ENCODE data around the gene CNOT3. TPM values are rescaled to one million over a fixed set of nuclear protein-coding genes. Genes with fewer than 3 reads are reported as not detected.

CNOT3 gene
- total RNA-seq, 1 donor from 2014 or later: 38.1 TPM

- DNase-seq (ENCODE audit: low spot score): no peak
- ATAC-seq: no peak
- intact Hi-C loops (cut with DNase I): no loop called here
Measured at GRCh38 chr19:54145541-54146158, 8.1 kb downstream of the CNOT3 start.

- DNase-seq (ENCODE audit: low spot score) (no peak), ATAC-seq (no peak)
- intact Hi-C loops (cut with DNase I): no loop called here
Measured at GRCh38 chr19:54147676-54148075, 10.1 kb downstream of the CNOT3 start.

GRCh38 chr19:54148158-54148557 lies 10.6 kb downstream of the CNOT3 start:
- intact Hi-C loops (cut with DNase I): no loop called here
- ATAC-seq (no peak), DNase-seq (ENCODE audit: low spot score) (no peak)

- ATAC-seq (no peak), DNase-seq (ENCODE audit: low spot score) (no peak)
- intact Hi-C loops (cut with DNase I): no loop called here
Measured at GRCh38 chr19:54149021-54149812, 11.7 kb downstream of the CNOT3 start.

GRCh38 chr19:54151362-54152035 lies 13.9 kb downstream of the CNOT3 start:
- no peak for DNase-seq (ENCODE audit: low spot score)
- intact Hi-C loops (cut with DNase I): no loop called here
- ATAC-seq: no peak

- ATAC-seq (no peak), DNase-seq (ENCODE audit: low spot score) (no peak)
- intact Hi-C loops (cut with DNase I): no loop called here
Measured at GRCh38 chr19:54152267-54152666, 14.7 kb downstream of the CNOT3 start.

- DNase-seq (ENCODE audit: low spot score) (no peak), ATAC-seq (peak; percentile 22)
- intact Hi-C loops (cut with DNase I): no loop called here
Measured at GRCh38 chr19:54152878-54153524, 15.4 kb downstream of the CNOT3 start.

GRCh38 chr19:54153731-54154326 lies 16.3 kb downstream of the CNOT3 start:
- ATAC-seq (no peak), DNase-seq (ENCODE audit: low spot score) (no peak)
- intact Hi-C loops (cut with DNase I): no loop called here

GRCh38 chr19:54154603-54155345 lies 17.2 kb downstream of the CNOT3 start:
- ATAC-seq (no peak), DNase-seq (ENCODE audit: low spot score) (no peak)
- intact Hi-C loops (cut with DNase I): no loop called here

- no peak for ATAC-seq
- DNase-seq (ENCODE audit: low spot score): no peak
- intact Hi-C loops (cut with DNase I): no loop called here
Measured at GRCh38 chr19:54155694-54156093, 18.1 kb downstream of the CNOT3 start.

- DNase-seq (ENCODE audit: low spot score) (no peak), ATAC-seq (no peak)
- intact Hi-C loops (cut with DNase I): no loop called here
Measured at GRCh38 chr19:54156490-54156889, 18.9 kb downstream of the CNOT3 start.

GRCh38 chr19:54156953-54157352 lies 19.4 kb downstream of the CNOT3 start:
- intact Hi-C loops (cut with DNase I): no loop called here
- ATAC-seq (no peak), DNase-seq (ENCODE audit: low spot score) (no peak)

- ATAC-seq: no peak
- intact Hi-C loops (cut with DNase I): no loop called here
- DNase-seq (ENCODE audit: low spot score): no peak
Measured at GRCh38 chr19:54158812-54159351, 21.3 kb downstream of the CNOT3 start.

GRCh38 chr19:54159352-54160181 lies 22.0 kb downstream of the CNOT3 start, which contains the start of gene LENG1:
Gene LENG1 (minus strand): TSS chr19:54159721. CDS start chr19:54159695, 26 bp downstream.
- intact Hi-C loops (cut with DNase I): no loop called here

GRCh38 chr19:54160182-54160811 lies 22.7 kb downstream of the CNOT3 start:
- ATAC-seq: no peak
- intact Hi-C loops (cut with DNase I): no loop called here
- DNase-seq (ENCODE audit: low spot score): no peak

More at GRCh38 chr19:54159352-54160181, 22.0 kb downstream of the CNOT3 start, which contains the start of gene LENG1:
- peak; percentile 99 for DNase-seq (ENCODE audit: low spot score)
- peak; percentile 97 for ATAC-seq

- no peak for DNase-seq (ENCODE audit: low spot score)
- no peak for ATAC-seq
- intact Hi-C loops (cut with DNase I): no loop called here
Measured at GRCh38 chr19:54160854-54161253, 23.3 kb downstream of the CNOT3 start.

- intact Hi-C loops (cut with DNase I): no loop called here
Measured at GRCh38 chr19:54162241-54162805, 24.8 kb downstream of the CNOT3 start.

More at GRCh38 chr19:54162241-54162805, 24.8 kb downstream of the CNOT3 start:
- peak; percentile 89 for DNase-seq (ENCODE audit: low spot score)
- ATAC-seq: peak; percentile 59
